G401.6 (cell line): ENCODE measurements around the gene CBFA2T3.

Experiments
- FAIRE-seq: peaks from 2 replicates; lab custom pipeline; 2012; peaks lifted over from hg19 to GRCh38; lab: Jason Lieb, UNC

Gene CBFA2T3

DNA sequence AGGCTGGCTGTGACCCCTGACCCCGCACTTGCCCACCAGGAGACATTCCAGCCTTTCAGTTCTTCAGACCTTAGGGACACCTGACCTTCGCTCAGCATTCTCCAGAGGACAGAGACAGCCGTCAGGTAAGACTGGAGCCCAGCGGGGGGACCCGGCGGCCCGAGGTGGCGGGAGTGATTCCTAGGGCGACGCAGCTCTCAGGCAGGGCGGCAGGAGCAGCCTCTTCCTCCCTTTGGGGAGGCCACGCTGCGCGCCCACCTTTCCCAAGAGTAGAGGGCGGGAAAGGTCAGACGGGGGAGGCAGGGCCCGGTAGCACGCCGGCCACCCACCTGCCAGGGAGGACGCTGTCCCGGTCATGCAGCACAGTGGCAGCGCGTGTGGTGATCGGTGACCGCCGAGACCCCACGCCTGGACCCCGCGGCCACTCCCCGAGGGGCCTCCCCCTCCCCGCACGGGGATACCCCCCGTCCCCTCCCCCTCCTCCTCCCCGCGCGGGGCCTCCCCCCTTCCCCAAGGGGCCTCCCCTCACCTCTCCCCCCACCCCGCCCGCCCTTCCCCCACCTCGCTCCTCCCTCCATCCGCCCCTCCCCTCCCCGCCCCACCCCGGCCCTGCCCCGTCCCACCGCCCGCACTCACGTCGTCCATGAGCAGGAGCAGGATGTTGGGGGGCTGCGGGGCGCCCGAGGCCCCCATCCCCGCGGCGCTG lies 120.7 kb downstream of the CBFA2T3 start:
- FAIRE-seq, result no peak

DNA sequence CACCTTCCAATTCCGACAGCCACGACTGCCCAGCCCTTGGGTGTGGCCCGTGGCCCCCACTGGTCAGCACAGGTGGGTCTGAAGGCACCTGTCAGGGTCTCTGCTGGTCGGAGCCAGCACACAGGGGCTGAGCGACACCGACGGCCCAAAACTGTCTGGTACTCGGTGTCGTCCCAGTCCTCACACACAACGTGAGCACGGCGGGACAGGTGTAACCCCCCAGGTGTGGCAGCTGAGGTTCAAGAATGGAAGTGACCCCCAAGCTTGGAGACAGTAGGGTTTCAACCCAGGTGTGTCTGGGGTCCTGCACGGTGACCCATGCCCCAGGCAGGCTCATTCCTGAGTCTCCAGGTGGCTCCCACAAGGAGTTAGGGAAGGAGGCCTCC lies 121.3 kb downstream of the CBFA2T3 start:
- no peak for FAIRE-seq

DNA sequence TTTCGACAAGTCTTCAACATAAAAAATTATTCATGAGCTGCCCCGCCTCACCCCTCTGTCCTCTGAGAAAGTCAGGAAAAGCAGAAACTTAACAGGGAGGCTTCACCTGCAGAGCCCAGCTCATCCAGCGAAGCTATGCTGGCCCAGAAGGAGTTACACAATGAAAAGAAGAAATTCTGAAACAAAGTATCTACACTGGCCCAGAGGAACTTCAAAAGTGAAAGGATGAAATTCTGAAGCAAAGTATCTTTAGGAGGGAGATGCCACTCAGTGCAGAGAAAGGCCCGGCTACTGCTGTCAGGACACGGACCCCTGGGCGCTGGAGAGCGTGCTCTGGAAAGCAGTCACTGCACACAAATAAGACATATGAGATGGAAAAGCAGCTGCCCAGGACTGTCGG lies 121.8 kb downstream of the CBFA2T3 start:
- no peak for FAIRE-seq

DNA sequence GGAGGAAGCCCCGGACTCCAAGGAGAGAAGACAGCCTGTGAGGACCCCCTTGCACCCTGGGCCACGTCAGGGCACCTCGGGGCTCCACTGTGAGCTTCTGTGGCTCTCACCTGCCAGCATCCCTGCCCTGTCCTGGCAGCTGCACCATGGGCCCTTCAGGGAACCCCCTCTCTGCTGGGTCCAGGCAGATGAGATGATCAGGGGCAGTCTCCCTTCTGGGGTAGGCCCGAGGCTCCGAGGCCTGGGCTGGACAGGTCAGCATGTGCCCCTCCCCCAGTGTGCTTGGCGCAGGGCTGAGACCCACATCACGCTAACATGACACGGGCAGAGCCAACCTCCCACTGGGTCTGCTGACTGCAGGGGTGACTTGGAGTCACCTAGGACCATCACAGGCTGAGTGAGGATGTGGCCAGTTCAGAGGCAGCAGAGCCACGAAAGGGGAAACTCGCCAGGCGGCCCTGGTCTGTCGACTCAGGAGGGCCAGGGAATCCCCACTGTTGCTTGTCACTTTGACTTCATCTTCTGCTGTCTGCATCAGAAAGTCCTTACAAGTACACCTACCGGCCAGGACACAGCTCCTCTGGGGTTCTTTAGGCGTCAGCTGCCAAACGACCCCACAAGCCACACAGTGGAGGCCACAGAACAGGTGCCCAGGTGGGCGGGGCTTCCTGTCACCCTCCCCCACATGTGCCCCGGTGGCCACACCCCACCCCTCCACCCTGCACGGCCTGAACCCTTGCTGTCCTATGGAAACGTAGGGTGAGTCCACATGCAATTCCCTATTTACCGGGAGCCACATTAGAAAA lies 122.5 kb downstream of the CBFA2T3 start:
- no peak for FAIRE-seq

DNA sequence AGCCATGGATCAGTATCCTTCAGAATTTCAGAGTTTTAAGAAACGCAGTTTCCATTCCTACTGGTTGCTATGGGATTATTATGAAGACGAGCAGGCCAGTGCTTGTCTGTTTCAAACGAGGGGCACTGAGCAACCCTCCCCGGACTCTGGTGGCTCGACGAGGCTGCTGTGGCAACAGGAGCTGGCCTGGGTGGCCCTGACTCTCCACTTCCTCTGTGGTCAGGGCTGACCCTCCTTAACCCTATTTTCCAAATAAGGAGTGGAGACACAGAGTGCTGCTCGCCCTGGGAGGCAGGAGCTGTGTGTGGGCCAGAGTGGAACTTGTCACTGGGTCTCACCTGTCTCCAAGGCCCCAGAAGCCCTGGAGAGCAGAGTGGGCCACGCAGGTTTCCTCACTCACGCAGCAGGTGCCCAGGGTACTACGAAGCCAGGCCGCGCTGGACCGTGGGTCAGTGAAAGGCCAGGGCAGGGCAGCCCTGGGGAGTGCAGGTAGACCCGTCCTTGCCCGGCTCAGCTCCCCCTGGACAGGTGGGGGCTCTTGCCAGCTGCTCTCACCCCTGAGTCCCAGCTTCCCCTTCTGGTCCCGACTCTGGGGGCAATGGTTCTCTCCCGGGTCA lies 123.6 kb downstream of the CBFA2T3 start:
- no peak for FAIRE-seq

DNA sequence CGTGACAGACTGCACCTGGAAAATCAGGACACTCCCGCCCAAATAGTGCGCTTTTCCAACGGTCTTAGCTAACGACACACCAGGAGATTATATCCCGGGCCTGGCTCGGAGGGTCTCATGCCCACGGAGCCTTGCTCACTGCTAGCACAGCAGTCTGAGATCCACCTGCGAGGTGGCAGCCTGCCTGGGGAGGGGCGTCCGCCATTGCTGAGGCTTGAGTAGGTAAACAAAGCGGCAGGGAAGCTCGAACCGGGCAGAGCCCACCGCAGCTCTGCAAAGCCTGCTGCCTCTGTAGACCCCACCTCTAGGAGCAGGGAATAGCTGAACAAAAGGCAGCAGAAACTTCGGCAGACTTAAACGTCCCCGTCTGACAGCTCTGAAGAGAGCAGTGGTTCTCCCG lies 125.4 kb downstream of the CBFA2T3 start:
- no peak for FAIRE-seq

DNA sequence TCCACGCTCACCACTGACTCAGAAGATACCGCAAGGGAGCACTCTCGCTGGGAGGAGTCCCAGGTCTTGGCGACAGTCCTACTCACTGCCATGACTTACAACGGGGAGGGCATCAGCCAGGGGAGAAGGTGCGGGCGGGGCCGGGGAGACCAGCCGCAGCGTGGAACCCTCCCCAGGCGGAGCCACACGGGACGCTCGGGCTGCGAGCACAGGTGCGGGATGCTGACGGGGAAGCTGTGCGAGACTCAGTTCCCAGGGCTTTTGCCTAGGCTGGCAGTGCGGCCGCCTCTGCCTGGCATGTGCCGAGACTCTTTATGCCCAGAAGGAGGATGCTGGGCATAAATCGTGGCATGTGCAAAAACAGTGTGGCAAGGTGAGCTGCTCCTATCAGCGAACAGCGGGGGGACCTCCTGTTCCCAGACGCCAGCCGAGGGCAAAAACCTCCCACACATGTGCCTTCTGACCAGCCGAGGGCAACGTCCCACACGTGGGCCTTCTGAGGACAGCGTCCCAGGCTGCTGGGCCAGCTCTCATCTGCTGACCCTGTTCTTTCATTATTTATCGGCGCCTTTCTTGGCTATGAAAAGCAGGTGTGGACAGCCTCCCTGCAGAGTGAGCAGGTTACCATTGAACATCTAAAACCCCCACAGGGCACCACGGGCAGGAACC lies 126.3 kb downstream of the CBFA2T3 start:
- no peak for FAIRE-seq

DNA sequence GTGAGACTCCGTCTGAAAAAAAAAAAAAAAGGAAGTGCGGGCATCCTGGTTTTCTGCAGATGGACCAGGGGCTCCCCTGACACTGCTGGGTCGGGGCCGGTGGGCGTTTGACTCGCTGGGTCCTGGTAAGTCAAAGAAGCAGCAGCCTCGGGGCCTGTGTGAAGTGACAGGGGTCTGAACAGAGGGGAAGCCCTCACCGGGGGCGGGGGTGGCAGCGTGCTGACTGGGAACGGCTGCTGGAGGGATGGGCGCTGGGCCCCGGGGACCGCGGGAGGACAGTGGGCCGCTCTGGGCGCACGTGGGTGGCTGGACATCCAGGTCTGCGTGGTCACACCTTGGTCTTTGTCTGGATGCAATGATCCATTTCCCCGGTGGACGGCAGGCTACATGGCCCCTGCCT lies 128.4 kb downstream of the CBFA2T3 start:
- no peak for FAIRE-seq

DNA sequence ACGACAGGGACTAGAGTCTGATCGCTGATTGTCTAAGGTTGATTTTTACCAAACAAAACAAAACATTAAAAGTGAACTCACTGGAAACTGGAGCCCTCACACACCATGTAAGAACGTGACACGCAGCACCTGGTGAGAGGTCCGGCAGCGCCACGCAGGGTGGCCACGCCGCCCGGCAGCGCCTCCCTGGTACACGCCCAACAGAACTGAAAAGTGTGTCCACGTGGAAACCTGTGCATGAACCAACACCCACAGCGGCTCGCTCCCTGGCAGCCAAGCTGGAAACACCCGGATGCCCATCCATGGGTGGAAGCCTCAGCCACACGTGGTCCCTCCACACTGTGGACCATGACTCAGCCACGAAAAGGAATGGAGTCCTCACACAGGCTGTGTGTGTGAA lies 129.4 kb downstream of the CBFA2T3 start:
- no peak for FAIRE-seq

DNA sequence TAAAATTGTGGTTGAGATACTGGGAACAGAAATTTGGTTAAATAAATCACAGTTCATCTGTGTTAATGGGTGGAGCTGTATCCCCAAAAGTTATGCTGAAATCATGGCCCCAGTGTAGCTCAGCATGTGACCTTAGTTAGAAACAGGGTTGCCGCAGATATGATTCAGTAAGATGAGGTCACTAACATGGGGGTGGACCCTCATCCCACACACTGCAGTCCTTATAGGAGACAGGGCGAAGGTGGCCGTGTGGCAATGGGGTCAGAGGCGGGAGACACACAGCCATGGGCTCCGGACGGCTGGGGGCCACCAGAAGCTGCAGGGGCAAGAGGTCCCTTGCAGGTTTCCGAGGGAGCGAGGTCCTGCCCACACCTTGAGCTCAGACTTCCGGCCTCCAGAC lies 130.9 kb downstream of the CBFA2T3 start:
- FAIRE-seq, result no peak

DNA sequence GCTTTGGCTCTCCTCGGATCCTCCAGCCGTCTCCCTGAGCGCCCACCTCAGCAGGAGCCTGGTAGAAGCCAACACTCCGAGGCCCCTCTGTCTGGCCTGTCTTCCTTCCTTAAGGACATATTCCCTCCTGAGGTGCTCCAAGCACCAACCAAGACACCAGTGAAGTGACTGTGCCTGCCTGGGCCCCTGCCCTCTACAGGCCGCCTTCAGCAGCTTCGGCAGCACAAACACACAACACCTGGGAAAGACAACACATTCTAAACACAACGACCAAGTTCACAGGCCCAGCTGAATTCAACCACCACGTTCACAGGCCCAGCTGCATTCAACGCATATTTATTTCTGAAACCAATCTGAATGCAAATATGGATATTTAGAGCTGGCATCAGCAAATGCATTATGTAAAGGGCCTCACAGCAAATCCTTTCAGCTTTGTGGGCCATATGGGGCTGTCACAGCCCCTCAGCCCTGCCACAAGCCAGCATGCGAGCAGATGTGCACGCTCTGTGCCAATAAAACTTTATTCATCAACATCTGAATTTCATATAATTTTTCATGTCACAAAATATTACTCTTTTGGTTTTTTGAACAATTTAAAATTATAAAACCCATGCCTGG lies 132.5 kb downstream of the CBFA2T3 start:
- FAIRE-seq, result no peak

DNA sequence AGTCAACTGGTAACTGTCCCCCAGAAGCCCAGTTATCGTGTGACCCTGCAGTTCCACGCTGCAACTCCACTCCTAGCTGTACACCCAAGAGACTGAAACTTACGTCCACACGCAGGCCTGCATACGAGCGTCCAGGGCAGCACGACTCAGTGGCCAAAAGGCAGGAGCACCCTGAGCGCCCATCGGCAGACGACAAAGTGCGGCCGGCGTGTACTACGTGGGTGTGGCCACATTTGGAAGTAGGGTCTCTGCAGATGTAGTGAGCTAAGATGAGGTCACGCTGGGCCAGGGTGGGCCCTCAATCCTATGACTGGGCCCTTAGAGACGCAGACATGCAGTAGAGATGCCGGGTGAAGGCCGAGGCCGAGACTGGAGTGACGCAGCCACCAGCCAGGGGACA lies 133.8 kb downstream of the CBFA2T3 start:
- FAIRE-seq, result no peak

DNA sequence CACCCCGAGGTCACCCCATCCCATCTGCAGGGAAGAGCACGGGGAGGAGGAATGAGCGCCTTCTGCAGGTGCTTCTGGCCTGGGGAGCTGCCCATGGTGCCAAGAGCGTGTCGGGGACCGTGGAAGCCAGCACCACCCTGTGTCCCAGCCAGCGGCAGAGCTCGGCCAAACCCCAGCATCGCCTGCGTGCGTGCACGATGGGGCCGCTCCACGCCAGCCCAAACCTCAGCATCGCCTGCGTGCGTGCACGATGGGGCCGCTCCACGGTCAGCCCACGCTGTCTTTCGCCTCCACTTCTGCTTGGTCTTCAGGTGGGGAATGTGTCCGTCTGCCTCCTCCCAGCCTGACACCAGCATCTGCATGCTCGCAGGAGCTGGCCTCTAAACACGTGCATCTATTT lies 134.2 kb downstream of the CBFA2T3 start:
- no peak for FAIRE-seq

DNA sequence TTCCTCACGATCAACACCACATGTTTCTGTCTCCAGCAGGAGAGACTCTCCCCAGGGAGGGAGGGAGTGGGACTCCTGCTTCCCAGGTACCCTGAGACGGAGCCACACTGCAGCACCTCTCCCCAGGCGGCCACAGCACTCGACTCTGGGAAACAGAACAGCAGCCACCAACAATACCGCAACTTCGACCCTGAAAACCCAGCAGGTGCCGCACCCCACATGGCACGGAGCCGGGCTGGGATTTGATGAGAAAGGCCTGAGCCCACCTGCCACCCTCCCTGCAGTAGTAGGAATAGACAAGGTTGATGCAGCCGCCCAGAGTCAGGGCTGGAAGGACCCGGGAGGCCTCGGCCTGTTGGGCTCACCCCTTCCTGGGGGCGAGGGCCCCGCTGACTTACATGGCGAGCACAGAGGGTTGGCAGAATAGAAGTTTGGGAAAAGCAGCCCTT lies 134.7 kb downstream of the CBFA2T3 start:
- no peak for FAIRE-seq

DNA sequence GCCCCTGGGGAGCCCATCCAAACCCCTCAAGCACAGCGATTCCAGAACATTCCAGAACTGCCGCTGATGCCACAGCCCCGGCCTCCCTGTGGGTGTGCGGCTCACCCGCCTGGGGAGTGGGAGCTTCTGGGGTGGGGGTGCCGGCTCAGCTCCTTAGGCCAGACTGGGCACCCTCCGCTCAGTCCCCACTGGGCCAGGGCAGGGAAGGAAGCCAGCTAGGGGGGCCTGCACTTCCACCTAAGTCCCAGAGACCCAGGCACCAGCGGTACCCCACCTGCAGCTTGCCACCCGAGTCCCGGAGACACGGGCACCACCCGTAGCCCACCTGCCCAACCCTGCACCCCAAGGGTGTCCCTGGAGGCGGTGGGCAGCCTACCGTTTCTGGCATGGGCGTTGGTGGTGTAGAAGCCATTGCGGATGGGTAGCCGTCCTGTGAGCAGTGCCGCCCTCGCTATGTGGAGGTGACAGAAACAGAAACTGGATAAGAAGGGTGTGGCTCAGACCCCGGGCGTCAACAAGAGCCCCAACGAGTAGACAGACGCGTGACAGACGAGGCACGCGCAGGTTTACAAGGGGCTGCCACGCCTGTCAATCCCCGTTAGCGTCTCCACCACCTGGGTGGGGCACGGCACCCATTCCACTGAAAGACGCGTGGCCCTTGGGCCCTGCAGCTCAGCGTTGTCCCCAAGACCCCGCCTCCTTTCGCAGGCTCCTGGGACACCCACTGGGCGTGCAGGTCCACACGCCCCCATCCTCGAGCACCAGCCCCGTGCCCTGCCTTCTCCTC lies 135.3 kb downstream of the CBFA2T3 start:
- no peak for FAIRE-seq

DNA sequence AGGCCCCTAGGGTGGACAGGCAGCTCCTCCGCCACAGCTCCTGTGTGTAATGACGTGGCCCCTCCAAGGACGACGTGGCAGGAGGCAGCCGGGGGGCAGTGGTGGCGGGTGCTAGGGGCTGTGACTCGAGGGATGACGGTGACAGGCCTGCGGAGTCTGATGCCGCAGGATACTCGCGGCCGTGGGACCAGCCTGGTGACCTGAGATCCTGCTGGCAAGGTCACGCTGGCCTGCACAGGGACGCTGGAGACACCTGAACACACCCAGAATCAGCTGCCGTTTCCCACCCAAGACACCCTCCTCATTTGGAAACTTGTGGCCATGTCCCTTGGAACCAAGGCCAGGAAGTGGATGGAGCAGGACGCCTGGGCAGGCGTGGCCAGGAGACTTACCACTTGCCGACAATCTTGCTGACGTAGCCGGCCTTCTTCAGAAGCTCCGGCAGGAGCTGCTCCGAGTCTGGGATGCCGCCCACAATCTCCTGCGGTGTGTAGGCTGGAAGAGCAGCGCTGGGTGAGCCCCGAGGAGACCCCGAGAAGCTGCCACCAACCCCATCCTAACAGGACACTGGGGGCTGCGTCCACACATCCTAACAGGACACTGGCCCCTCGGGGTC lies 136.3 kb downstream of the CBFA2T3 start:
- no peak for FAIRE-seq

DNA sequence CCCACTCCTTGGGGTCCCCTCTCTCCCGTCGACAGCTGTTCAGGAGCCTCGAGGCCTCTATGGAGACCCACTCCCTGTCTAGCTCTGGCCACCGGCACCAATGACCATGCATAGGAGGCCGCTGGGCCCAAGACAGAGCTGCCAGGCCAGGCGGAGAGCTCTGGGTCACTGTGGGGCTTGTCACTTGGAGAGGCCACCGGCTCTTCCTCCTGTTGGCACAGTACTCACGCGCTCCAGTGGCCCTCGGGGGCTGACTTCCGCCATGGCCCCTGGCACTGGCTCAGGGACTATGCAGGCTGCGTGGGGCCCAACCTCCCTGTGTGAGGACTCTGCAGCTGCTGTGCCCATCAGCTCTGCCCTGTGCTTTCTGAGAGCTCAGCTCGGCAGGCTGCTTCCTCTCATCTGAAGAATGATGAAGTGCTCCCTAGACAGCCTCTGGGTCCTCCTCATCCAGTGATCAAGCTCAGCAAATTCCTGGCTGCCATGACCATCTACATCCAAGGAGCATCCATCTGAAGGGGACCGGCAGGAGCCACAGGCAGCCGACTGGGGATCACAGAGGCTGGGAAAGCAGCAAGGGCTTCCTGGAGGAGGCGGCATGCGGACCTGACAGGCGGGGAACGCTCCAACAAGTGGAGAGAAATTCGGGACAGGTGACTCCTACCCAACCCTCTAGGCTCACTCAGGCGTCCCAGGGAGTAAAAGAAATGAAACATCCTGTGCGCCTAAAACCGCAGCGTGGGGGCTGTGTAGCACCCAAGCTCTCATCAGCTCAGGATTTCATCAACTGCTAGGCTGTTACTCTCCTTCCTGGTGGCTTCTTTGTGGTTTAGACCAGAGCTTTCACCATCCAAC lies 137.0 kb downstream of the CBFA2T3 start:
- no peak for FAIRE-seq

DNA sequence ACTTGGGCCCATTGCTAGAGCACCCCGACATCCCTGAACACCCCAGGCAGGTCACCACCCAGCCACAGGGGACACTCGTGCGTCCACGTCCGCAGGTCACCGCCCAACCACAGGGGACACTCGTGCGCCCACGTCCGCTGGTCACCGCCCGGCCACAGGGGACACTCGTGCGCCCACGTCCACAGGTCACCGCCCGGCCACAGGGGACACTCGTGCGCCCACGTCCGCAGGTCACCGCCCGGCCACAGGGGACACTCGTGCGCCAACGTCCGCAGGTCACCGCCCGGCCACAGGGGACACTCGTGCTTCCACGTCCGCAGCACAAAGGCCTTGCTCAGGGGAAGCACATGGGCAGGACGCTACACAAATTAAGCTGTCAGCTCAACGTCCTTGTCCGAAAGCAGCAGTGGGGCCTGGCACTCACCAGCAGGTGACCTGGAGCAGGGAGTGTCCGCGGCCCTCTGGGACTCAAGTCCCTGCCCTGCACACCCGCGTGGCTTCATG lies 137.9 kb downstream of the CBFA2T3 start:
- no peak for FAIRE-seq

DNA sequence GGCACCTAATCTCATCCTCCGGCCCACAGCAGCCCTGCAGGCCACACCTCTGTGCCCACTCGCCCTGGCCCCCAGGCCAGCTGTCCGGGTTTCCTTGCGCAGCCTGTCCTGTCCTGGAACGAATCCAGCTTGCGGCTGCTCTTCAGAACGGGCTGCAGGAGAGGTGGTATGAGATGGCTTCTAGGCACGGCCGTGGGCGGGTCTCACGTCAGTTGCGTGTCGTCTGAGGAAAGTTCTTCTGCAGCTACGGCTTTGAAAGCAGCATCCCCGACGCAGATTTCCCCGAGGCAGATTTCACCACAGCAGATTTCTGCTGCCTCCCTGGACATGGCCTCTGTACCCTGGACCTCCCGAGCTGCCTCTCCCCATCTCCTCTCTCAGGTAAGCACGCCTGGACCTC lies 138.4 kb downstream of the CBFA2T3 start:
- no peak for FAIRE-seq

DNA sequence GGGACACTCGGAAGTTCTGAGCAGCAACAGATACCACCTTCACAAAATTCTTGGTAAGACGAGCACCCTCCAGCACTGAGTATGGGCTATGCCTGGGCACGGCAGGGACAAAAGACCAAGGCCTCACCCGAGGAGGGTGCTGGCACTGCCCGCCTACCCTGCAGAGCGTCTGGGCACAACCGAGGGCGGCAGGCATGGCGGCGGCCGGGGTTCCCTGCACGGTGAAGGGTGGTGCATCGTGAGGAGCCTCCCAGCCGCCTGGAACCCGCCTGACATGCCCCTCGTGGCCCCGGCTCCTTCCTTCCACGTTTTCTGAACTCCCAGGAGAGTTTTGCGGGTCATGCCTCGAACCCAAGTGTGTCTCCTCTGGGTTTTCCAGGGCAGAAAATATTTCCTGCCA lies 139.2 kb downstream of the CBFA2T3 start:
- FAIRE-seq, result no peak
